ENCODE measurements around the gene WDR18.
A peak's percentile ranks its signal among the peaks of the same experiment; 100 is the strongest.

Gene WDR18

DNA sequence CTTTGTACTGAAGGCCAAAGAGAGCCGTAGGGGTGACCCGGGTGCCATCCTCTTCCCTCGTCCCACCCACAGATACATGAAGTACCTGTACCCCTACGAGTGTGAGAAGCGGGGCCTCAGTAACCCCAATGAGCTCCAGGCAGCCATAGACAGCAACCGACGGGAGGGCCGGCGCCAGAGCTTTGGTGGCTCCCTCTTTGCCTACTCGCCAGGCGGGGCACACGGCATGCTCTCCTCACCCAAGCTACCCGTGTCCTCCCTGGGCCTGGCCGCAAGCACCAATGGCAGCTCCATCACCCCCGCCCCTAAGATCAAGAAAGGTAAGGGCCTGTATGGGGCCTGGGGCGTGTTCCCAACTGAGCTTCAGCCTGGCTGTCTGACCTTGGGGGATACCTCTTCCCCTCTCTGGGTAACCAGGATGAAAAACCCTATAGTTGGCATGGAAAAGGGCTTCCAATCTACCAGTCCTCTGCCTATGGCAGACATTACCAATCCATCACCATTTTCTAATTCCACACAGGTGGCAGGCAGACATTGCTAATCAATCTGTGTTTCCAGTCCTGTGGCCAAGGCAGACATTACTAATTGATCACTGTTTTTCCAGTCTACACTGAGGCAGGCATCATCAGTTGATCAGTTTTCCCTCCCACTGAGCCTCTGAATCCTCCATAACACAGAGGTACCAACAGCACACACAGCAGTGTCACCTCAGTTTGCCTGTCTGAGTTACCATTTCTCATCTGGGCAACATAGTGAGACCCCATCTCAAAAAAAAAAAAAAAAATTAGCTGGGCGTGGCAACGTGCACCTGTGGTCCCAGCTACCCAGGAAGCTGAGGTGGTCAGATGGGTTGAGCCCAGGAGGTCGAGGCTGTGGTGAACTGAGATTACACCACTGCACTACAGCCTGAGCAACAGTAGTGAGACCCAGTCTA, 19.1 kb upstream of the WDR18 start:
- H3K4me3 Mint-ChIP-seq: no peak overlapping the region
- DNase-seq (no peak), ATAC-seq (replicated peaks) (no peak)
- peaks cover 0 to 2% of the 10 kb centered on the region in 2 donors for H3K9me3 Mint-ChIP-seq
- H3K36me3 Mint-ChIP-seq: peaks cover 52 to 75% of the 10 kb centered on the region in 2 donors
- no peak overlapping the region for H3K27ac Mint-ChIP-seq
- no peaks in the 10 kb centered on the region for H3K27me3 Mint-ChIP-seq
- H3K4me1 Mint-ChIP-seq: peaks cover under 1 to 5% of the 10 kb centered on the region in 2 donors

DNA sequence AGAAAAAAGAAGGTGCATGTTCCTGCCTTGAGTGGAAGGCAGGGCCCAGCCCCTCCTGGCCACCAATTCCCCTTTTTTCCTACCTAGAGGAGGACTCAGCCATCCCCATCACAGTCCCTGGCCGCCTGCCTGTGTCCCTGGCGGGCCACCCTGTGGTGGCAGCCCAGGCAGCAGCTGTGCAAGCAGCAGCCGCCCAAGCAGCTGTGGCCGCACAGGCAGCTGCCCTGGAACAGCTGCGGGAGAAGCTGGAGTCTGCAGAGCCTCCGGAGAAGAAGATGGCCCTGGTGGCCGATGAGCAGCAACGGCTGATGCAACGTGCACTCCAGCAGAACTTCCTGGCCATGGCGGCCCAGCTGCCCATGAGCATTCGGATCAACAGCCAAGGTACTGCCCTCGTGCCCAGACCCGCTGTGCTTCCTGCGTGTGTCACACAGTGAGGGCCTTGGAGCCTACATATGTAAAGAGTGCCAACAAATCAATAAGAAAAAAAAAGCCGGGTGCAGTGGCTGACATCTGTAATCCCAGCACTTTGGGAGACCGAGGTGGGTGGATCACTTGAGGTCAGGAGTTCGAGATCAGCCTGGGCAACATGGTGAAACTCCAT, 17.6 kb upstream of the WDR18 start:
- no peak for DNase-seq
- H3K4me3 Mint-ChIP-seq: no peak overlapping the region
- H3K9me3 Mint-ChIP-seq: peaks cover 4 to 5% of the 10 kb centered on the region in 2 donors
- H3K4me1 Mint-ChIP-seq: no peaks in the 10 kb centered on the region
- no peaks in the 10 kb centered on the region for H3K27me3 Mint-ChIP-seq
- peaks cover 61 to 77% of the 10 kb centered on the region in 2 donors for H3K36me3 Mint-ChIP-seq
- no peak for ATAC-seq (replicated peaks)
- H3K27ac Mint-ChIP-seq: no peak overlapping the region

DNA sequence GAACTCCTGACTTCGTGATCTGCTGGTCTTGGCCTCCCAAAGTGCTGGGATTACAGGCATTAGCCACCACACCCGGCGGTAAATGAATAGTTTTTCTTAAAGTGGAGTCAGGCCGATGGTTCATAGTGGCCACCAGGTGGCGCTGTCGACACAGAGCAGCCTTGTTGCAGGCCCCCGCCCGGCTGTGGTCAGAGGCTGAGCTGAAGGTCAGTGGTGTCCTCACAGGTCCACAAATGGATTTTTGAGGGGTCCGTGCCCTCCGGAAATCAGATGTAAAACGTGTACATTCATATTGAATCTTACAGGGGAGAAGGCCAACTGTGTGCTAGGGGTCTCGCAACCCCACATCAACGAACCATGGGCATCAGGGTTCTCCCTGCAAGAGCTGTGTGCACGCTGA, 13.4 kb upstream of the WDR18 start:
- peaks cover 47 to 60% of the 10 kb centered on the region in 2 donors for H3K36me3 Mint-ChIP-seq
- peak overlapping the region; percentile 87 for H3K27ac Mint-ChIP-seq
- no peak for DNase-seq
- no peak for ATAC-seq (replicated peaks)
- H3K27me3 Mint-ChIP-seq: no peaks in the 10 kb centered on the region
- H3K9me3 Mint-ChIP-seq: peaks cover 4 to 5% of the 10 kb centered on the region in 2 donors
- peak overlapping the region; percentile 37 to 46 for H3K4me3 Mint-ChIP-seq
- H3K4me1 Mint-ChIP-seq: no peaks in the 10 kb centered on the region

DNA sequence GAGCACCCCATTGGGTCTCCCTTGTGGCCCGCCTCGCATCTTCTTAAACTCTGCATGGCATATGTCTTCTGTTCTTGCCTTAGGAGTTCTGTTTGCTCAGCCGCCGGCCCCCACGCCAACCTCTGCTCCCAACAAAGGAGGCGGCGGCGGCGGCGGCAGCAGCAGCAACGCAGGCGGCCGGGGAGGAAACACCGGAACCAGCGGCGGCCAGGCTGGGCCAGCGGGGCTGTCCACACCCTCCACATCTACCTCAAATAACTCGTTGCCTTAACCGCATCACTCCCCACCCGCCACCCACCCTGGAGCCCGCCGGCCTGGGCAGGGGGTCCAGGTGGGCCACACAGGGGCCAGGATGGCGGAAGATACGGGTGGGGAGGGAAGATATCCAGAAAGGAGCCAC, 12.3 kb upstream of the WDR18 start:
- H3K27me3 Mint-ChIP-seq: no peaks in the 10 kb centered on the region

DNA sequence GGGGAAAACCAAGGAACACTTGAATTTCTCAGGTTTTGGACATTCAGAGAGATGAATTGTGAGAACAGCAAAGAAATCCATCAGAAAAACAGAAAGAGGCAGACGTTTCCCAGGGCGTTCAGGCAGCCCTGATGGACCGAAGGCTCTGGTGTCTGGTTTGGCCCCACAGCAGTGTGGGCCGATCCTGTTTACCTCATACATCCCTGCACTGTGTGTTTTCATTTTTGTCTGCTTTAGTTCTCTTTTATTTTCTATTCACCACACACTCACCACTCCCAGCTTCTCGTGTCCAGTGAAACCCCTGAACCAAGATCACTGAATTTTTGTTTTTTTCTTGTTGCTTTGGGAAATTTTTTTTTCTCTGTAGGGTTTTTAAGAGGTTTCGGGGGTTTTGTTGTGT, 11.9 kb upstream of the WDR18 start:
- no peak overlapping the region for H3K27ac Mint-ChIP-seq
- no peaks in the 10 kb centered on the region for H3K4me1 Mint-ChIP-seq
- ATAC-seq (replicated peaks): no peak
- H3K9me3 Mint-ChIP-seq: peaks cover 3 to 5% of the 10 kb centered on the region in 2 donors
- no peak for DNase-seq
- peaks cover 35 to 45% of the 10 kb centered on the region in 2 donors for H3K36me3 Mint-ChIP-seq
- no peaks in the 10 kb centered on the region for H3K27me3 Mint-ChIP-seq
- H3K4me3 Mint-ChIP-seq: no peak overlapping the region

More for the DNA sequence above, 12.3 kb upstream of the WDR18 start:
- Mint-ChIP-seq H3K9me3 (peaks cover 3 to 5% of the 10 kb centered on the region in 2 donors), H3K4me3 (no peak overlapping the region), H3K27ac (no peak overlapping the region), H3K4me1 (no peaks in the 10 kb centered on the region), H3K36me3 (peaks cover 39 to 49% of the 10 kb centered on the region in 2 donors)
- ATAC-seq (replicated peaks) (no peak), DNase-seq (no peak)

DNA sequence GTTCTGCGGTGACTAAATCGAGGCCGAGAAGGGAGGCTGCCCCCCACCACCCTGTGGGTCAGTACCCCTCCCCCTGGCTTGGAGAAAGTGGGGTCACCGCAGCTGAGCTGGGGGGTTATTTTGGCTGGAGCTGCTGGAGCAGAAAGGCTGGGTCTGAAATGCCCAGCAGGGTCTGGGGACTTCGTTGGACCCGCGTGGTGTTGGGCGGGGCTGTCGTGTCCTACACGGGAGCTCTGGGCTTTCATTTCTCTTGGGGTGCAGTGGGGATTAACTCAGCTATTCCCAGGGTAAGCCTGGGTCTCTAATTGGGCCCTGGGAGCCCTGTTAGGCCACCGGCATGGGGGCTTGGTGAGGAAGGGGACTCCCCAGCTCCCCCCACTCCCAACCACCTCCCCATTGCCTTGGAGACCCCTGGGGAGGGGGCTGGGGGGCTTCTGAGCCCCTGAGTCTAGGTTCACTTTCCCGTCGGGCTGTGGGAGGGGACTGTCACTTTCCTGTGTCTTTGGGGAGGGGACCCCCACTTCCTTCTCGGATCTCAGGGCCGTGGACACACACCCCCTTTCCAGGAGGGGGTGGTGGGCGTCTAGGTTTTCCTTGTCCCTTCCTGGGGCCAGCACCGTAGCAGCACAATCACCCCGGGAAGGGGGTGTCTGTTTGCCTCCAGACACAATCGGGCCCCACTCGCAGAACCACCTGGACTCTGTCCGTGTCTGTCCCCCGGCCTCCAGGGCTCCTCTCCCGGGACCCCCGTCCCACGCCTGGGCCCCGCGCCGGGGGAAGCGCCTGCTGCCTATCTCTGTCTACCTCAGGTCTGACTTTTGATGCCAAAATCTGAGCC, 10.2 kb upstream of the WDR18 start:
- no peaks in the 10 kb centered on the region for H3K27me3 Mint-ChIP-seq

DNA sequence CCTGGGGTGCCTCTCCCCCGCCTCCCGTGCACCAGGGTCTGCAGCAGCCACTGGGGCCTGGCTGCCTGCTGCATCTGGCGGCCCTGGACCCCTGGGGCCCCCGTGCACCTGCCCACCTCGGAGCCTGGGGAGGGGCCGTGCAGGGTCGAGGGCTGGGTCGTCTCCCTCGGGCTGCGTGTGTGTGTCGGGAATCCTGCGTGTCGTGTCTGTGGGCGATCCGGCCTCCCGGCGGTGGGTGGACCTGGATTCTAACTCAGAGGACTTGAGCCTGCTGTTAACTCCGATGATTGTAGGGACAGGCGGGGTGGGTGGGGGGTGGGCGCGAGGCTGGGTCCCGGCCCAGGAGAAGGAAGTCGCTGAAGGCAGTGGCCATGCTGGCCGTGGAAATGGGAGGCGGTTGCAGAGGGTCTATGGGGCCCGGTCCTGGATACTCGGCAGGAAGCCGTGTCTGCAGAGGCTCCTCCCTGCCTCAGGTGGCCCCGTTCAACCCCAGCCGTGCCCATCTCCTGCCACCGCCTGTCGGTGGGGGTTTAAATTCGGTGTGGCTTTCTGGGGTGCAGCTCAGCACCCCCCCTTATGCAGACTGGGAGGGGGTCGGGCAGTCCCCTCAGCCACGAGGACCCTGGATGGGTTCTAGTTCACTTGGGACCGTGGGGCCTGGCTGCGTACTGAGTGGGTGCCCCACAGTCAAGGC, 9.4 kb upstream of the WDR18 start:
- DNase-seq (no peak), ATAC-seq (replicated peaks) (no peak)
- H3K36me3 Mint-ChIP-seq: peaks cover 23 to 30% of the 10 kb centered on the region in 2 donors
- H3K27me3 Mint-ChIP-seq: no peaks in the 10 kb centered on the region
- H3K4me3 Mint-ChIP-seq: no peak overlapping the region
- H3K27ac Mint-ChIP-seq: peak overlapping the region; percentile 66
- peaks cover 0 to 2% of the 10 kb centered on the region in 2 donors for H3K4me1 Mint-ChIP-seq
- peaks cover 3 to 5% of the 10 kb centered on the region in 2 donors for H3K9me3 Mint-ChIP-seq

More for the DNA sequence above, 10.2 kb upstream of the WDR18 start:
- DNase-seq (no peak), ATAC-seq (replicated peaks) (no peak)
- Mint-ChIP-seq H3K4me3 (no peak overlapping the region), H3K36me3 (peaks cover 26 to 34% of the 10 kb centered on the region in 2 donors), H3K27ac (peak overlapping the region; percentile 25), H3K4me1 (no peaks in the 10 kb centered on the region), H3K9me3 (peaks cover 3 to 5% of the 10 kb centered on the region in 2 donors)

DNA sequence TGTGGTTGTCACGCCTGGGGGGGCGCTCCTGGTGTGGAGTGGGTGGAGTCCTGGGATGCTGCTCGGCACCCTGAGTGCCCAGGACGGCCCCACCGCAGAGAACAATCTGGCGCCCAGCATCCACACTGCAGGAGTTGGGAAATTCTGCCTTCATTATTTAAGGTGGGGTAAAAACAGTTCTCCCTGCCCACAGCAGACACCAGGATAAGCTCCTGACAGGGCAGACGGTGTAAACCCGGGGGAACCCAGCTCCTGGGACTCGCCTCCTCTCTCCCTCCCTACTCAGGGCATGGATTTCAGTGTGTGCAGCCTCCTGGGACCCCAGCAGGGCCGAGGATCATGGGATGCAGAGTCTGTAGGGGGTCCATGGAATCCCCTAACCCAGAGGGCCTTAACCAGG, 7.7 kb upstream of the WDR18 start:
- Mint-ChIP-seq H3K4me1 (peaks cover 5 to 9% of the 10 kb centered on the region in 2 donors), H3K27ac (no peak overlapping the region), H3K36me3 (peaks cover 9 to 16% of the 10 kb centered on the region in 2 donors), H3K27me3 (no peaks in the 10 kb centered on the region), H3K4me3 (no peak overlapping the region), H3K9me3 (no peaks in the 10 kb centered on the region)
- DNase-seq (no peak), ATAC-seq (replicated peaks) (peak in 1 of 2 donors; percentile 1)

DNA sequence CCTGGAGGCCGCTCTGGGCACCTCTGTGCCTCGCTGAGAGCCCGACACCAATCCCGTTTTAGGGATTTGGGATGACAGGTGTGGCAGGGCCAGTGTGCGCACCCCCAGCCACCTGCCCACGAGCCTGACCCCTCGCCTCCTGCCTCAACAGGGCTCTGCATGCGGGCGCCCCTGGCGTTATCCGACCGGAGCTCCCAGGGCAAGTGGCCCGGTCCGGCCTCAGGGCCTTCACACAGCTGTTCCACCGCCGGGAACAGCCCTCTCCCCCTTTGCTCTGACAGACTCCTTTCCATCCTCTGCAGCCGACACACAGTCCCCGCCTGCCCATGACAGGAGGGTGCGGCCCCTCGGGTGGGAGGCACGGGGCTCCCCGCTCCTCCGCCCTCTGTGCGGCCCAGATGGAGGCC, 7.1 kb upstream of the WDR18 start:
- peak in 1 of 2 donors; percentile 13 for ATAC-seq (replicated peaks)
- Mint-ChIP-seq H3K4me1 (peaks cover 5 to 9% of the 10 kb centered on the region in 2 donors), H3K9me3 (no peaks in the 10 kb centered on the region), H3K27me3 (no peaks in the 10 kb centered on the region), H3K36me3 (peaks cover 5 to 11% of the 10 kb centered on the region in 2 donors), H3K4me3 (no peak overlapping the region), H3K27ac (peak overlapping the region; percentile 65)
- no peak for DNase-seq

DNA sequence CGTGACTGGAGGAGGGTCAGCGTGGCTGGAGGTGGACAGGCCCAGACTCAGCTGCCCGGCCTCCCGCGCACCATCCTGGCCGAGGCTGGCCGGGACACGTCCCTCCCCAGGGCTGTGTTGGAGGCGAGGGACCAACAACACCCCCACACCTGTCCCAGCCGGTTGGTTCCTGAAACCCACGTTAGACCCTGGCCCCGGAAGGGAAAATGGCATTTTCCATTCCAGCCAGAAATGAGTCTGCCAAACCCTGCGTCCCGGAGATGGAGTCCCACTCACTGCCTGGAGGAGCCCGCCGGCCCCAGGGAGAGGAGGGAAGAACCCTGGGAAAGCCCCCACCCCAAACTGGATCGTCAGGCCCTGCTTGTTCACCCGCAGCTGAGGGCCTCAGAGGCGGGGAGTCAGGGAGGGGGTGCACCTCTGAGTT, 4.8 kb upstream of the WDR18 start:
- peaks cover 2 to 6% of the 10 kb centered on the region in 2 donors for H3K36me3 Mint-ChIP-seq
- no peaks in the 10 kb centered on the region for H3K27me3 Mint-ChIP-seq
- ATAC-seq (replicated peaks) (peak in 1 of 2 donors; percentile 10), DNase-seq (no peak)
- no peaks in the 10 kb centered on the region for H3K9me3 Mint-ChIP-seq
- H3K27ac Mint-ChIP-seq: no peak overlapping the region
- no peak overlapping the region for H3K4me3 Mint-ChIP-seq
- peaks cover 6 to 19% of the 10 kb centered on the region in 2 donors for H3K4me1 Mint-ChIP-seq

DNA sequence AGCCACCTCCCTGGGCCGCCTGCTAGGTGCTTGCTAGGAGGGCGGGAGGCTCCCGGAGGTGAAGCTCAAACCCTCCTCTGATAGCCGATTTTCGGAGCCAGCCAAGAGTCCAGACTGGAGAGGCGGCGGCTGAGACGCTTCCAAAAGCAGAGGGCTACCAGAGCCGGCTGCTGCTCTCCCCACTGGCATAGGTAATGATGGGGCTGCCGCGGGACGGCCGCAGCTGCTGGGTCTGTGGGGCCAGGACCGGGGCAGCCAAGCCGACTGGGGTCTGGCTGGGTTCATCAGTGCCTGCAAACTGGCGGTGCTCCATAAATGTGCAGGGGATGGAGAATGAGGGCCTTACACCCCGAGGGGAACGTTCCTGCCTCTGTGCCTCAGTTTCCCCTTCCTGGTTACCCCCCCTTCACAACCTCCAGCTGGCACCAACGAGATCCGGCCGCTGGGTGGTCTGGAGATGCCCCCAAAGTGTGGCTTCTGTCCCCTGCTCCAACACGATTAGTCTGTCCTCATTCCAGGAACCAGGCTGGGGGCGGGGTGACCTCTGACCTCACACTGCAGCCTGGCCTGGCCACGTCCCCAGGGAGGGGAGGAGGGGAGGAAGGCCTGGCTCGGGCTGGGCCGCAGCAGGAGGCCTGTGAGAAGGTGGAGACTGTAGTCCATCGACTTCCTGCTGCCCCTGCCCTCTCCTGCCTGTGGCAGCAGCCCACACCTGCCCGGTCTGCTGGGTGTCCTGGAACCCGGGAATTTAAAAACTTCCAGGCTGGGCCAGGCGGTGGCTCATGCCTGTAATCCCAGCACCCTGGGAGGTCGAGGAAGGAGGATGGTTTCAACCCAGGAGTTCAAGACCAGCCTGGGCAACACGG, 3.8 kb upstream of the WDR18 start:
- peaks cover 3 to 9% of the 10 kb centered on the region in 2 donors for H3K36me3 Mint-ChIP-seq
- H3K4me1 Mint-ChIP-seq: peaks cover 16 to 29% of the 10 kb centered on the region in 2 donors
- no peak overlapping the region for H3K4me3 Mint-ChIP-seq
- H3K27me3 Mint-ChIP-seq: no peaks in the 10 kb centered on the region
- no peak for ATAC-seq (replicated peaks)
- no peak for DNase-seq
- H3K9me3 Mint-ChIP-seq: no peaks in the 10 kb centered on the region
- H3K27ac Mint-ChIP-seq: no peak overlapping the region

DNA sequence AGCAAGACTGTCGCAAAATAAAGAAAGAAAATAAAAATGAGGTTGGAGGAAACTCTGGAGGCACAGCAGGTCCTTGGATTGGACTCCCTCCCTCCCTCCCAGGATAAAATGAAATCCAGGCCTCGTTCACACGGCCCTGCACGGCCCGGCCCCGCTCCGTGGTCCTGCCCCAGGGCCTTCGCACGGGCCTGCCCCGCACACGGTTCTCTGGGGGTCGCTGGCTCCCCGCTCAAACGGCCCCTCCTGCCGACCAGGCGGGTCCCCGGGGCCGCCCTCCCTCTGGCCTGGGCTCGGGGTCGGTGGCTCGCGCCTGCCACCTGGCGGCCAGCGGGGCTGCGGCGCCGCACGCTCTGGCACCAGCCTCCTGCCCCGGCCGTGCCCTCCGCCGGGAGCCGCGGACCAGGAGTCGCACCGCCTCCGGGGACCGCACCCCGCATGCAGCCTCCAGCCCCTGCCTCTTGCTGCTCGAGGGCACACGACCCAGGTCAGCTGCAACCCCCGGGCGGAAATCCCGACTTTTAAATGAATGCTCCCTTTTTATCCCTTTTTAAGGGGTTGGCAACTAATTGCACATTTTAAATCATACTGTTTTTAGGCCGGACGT, 1.5 kb upstream of the WDR18 start:
- Mint-ChIP-seq H3K9me3 (no peaks in the 10 kb centered on the region), H3K4me1 (peaks cover 23 to 36% of the 10 kb centered on the region in 2 donors), H3K36me3 (peaks cover 11 to 18% of the 10 kb centered on the region in 2 donors), H3K27me3 (no peaks in the 10 kb centered on the region), H3K4me3 (peak overlapping the region; percentile 60 to 64), H3K27ac (peak overlapping the region; percentile 47)
- DNase-seq: peak; percentile 73
- peak; percentile 86 to 87 for ATAC-seq (replicated peaks)
